Bronchial epithelial cell (primary cell): Measurements from ENCODE around the gene CLIP3. TPM values are rescaled to one million over a fixed set of nuclear protein-coding genes. Genes with fewer than 3 reads are reported as not detected.

Experiments used
- DNase-seq: peaks from one replicate; pipeline ENCODE4 v3.0.0-alpha.2; 2010; ENCODE audit warnings: low read depth
- FAIRE-seq: peaks from 2 replicates; lab custom pipeline; 2011; peaks lifted over from hg19 to GRCh38; lab: Jason Lieb, UNC
- H3K27me3 ChIP-seq: 2 replicates; pipeline ENCODE4 v1.5.1; 2011; ENCODE audit warnings: low read length; ENCODE audit not compliant: control insufficient read depth, insufficient read depth
- H3K36me3 ChIP-seq: 2 replicates; pipeline ENCODE4 v1.5.1; 2011; ENCODE audit warnings: low read length; ENCODE audit not compliant: control insufficient read depth, insufficient read depth
- H3K4me3 ChIP-seq: 2 replicates; pipeline ENCODE4 v1.5.1; 2011; ENCODE audit warnings: mild to moderate bottlenecking, low read depth, low read length, control low read depth
- CTCF ChIP-seq: IDR thresholded peaks from 2 replicates; pipeline ENCODE4 v1.5.1; 2011; ENCODE audit warnings: mild to moderate bottlenecking, moderate library complexity, low read length, control low read depth, inconsistent platforms; ENCODE audit not compliant: insufficient read depth, severe bottlenecking
- total RNA-seq: library from RNA; depleted of rRNA; stranded (reverse); fragments of >200 nt; gene quantifications from 2 replicates; pipeline ENCODE4 v1.2.1, GENCODE V29; 2014

CLIP3 gene
- total RNA-seq, 1 donor from 2014 or later = under 0.01 TPM

GRCh38 chr19:36014012-36014924, 18.4 kb downstream of the CLIP3 start, which contains the start of gene ALKBH6:
Gene ALKBH6 (minus strand): TSS chr19:36014213. CDS start chr19:36013397, 816 bp downstream.
- no peaks in the 10 kb centered on the region for H3K27me3 ChIP-seq
- peak; percentile 97 for DNase-seq
- H3K36me3 ChIP-seq = peaks cover 2% of the 10 kb centered on the region
- no peak for TF ChIP-seq CTCF
- no peak for FAIRE-seq
- peak within 1 kb of the TSS; percentile 68 for H3K4me3 ChIP-seq

- TF ChIP-seq CTCF = no peak
- no peak for FAIRE-seq
- Histone ChIP-seq H3K36me3 (peaks cover 2% of the 10 kb centered on the region), H3K27me3 (no peaks in the 10 kb centered on the region), H3K4me3 (peak overlapping the region; percentile 68)
- no peak for DNase-seq
Measured at GRCh38 chr19:36013280-36014011, 19.2 kb downstream of the CLIP3 start.

DNA sequence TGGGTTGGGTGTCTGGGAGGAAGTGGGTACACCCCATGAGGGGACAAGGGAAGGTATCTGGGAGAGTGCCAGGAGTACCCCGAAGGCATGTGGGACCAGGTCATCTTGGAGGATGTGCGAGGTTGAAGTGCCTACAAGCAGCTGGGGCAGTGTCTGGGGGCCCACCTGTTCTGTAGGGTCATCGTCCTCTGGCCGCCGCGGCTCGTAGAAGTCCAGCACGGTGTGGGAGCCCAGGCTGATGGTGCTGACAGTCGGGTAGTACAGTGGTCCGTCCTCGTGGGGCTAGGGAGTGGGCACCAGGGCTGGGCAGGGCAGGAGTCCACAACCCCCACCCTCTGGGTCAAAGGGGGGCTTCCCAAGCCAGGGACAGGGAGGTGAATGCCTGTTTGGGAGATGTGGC, 22.3 kb downstream of the CLIP3 start:
- H3K27me3 ChIP-seq = no peaks in the 10 kb centered on the region
- TF ChIP-seq CTCF = no peak
- no peak overlapping the region for H3K4me3 ChIP-seq
- no peak for DNase-seq
- no peak for FAIRE-seq
- peaks cover 2% of the 10 kb centered on the region for H3K36me3 ChIP-seq

GRCh38 chr19:36009633-36010379, 22.9 kb downstream of the CLIP3 start:
- Histone ChIP-seq H3K4me3 (peak overlapping the region; percentile 41), H3K27me3 (no peaks in the 10 kb centered on the region), H3K36me3 (peaks cover 2% of the 10 kb centered on the region)
- no peak for TF ChIP-seq CTCF
- DNase-seq (no peak), FAIRE-seq (no peak)

- DNase-seq (peak; percentile 28), FAIRE-seq (no peak)
- H3K36me3 ChIP-seq = peaks cover 2% of the 10 kb centered on the region
- H3K27me3 ChIP-seq = no peaks in the 10 kb centered on the region
- H3K4me3 ChIP-seq = peak overlapping the region; percentile 41
- no peak for TF ChIP-seq CTCF
Measured at GRCh38 chr19:36009220-36009619, 23.5 kb downstream of the CLIP3 start.
